Activated CD4-positive, alpha-beta T cell treated with anti-CD3 and anti-CD28 coated beads for 4 hours (primary cell): Measurements from ENCODE around the gene LRRC27.
"Not testable (repeated sequence)": the region's sequence is repeated elsewhere in the genome, so short reads cannot be mapped to it uniquely, and the experiment has no call there.

Experiments used
- DNase-seq, 2 donors: peaks; one replicate each; pipeline ENCODE4 v3.0.0-alpha.2; 2020

LRRC27 gene

DNA sequence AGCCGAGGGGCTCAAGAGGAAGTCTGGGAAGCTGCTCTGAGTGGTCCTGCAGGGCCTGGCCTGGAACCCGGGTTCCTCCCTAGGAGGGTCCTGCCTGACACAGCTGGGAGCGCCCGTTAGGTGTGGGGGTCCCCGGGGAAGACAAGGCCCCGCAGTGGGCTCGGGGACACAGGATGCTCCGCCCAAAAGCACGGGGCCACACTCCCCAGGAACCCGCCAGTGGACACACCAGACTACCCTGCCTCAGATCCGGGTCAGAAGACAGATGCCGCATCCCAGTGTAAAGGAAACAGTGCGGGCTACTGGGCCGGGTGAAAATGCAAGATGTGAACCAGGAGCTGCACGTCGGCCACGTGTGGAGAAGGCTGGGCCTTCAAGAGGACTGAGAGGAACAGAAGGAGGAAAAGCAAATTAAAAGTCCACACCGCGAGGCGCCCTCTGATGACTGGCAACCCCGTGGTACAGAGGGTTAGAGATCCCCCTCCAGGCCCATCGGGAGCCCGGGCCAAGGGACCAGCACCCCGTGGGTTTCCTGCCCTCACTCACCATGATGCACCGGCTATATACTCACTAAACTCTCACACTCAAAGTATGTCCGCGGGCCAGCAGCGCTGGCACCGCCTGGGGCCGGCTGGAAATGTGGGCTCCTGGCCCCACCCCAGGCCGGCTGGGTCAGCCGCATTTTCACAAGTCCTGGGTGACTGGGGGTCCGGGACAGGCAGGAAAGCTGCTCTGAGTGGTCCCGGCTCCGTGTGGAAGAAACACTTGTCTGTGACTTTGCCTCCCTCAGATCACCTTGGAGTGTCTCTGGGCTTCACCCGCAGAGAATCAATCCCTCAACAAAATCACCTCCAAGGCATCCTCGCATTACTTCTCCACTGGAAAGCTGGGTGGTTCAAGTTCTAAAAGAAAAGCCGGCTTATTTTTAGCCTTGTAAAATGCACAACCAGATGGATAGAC is 30.3 kb upstream of the LRRC27 start:
- DNase-seq: no peak

DNA sequence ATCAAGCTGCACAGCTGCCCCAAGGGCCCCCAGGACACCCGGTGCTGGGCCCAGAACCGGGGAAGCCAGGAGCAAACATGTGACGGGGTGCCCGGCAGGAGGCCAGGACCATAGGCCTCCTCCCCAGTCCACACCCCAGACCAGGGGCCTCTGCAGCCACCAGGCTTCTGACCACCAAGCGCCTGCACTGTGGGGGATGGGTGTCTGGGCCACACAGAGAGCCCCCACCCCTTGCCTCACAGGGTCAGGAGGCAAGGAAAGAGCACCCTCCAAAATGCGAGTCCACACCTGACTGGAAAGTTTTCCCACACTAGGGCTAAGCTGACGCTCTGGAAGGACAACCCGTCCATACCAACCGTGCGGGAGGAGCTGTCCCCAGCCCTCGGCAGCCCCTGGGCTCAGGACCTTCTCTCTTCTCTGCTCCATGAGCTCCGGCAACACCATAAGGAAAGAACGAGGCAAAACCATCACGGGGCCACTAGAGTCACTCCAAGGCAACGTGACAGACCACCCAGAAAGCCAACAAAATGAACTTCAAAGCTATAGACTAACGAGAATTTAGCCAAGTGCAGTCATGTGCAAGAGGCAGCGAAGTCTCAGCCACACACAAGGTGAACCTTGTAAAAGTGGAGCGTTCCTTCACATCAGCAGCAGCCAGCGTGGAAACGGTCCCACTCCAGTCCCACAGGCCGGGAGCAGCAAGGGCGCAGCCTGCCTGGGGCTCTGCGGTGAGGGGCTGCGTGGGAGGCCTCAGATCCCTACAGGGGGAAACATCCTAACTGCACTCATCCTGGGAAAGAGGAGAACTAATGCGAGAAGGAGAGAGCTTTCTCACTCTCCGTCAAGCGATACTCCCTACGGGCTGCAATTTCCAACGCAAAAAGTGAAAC is 29.3 kb upstream of the LRRC27 start:
- no peak for DNase-seq

- DNase-seq: no peak
Measured at GRCh38 chr10:132303361-132304115, 28.5 kb upstream of the LRRC27 start.

DNA sequence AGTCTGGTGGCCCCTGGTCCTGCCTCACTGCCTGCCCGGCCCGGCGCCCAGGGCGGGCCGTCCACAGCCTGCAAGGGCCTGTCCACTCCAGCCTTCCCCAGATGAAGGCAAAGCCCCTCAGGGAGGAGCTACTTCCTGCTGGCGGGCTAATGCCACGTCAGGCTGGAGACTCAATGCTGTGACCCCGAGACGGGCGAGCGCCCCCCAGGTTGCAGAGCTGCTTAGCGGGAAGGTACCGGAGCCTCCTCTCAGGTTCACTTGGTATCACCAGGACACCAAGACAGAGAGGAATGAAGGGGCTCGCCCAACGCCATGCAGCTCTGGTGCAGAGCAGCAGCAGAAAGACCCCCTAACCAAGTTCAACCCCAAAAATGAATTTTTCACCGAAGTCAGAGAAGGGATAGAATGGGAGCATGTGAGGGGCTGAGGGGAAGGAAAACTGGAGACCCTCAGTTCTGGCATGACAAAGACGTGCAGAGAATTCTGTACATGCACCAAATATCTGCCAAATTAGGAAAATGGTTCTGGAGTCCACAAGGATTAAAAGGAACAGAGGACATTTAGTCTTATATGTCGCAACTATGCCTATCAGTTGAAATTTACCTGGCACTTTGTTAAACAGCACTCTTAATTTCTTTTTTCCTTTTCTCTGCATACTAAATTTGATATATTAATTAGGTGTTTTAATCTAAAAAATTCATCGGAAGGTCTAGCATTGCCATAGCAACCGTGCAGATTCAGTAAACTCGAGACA is 27.1 kb upstream of the LRRC27 start:
- DNase-seq: no peak

DNA sequence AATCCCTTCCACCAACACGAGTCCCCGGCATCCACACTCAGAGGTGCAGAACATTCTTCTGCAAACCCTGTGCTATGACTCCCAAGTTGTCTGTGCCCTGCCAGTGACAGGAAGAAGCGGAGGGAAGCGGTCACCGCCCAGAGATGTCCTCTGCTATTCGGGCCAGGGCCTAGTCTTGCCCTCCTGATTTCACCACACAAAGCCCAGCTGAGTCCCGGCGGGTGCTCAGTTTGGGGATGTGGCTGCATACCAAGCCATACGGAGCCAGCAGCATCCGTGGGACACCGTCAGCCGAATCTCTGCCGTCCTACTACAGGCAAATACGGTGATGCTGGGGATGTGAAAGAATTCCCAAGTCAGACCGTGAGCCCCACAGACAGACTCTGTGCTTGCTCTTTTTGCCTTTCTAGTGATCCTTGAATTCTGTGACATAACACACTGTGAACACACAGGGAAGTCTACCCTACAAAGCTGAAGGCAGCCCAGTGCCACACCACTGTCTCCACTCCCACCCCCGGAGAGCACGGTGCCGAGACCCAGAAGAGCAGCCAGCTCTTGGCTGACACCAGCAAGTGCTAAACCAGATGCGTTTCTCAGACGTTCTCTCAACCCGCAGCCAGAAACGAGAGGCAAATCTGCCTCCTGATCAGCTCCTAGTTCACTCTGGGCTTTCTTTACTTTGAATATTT is 26.2 kb upstream of the LRRC27 start:
- no peak for DNase-seq

GRCh38 chr10:132306343-132306685 is 25.7 kb upstream of the LRRC27 start:
- DNase-seq: no peak

DNA sequence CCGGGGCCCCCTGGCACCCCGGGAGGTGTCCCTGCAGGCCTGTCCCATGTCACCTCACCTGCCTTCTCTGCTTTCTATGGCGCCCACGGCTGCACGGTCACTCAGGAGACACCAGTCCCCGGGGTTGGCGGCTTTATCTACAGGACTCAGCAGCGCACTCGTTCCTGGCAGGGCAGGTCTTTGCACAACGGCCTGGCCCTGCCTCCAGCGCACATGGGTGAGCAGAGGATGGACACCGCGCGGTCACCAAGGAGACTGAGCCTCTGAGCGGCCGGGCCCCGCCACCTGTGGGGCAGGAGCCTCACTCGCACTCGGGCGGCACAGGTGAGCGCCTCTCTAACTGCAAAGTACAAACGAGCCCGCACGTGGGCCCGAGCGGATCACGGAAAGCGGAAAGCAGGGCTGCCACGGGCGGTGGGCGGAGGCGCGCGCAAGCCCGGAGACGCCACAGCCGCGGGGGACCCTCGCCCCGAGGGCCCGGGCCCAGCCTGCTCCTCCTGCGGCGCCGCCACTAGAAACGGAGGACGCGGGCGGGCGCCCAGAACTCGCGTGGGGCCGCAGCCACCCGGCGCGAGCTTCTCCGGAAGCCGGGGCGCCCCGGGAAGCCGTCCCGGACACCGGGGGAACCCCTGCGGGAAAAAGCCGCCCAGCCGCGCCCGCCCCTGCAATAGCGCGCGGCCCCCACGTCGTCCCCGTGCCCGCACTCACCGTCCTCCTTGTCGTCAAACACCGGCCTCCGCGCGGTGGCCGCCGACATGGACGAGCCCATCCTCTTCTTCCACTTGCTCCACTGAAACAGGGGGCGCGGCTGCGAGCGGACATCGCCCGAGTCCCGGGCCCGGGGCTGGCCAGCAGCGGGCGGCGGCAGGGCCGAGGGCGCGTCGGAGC is 24.9 kb upstream of the LRRC27 start:
- peak; percentile 47 to 54 for DNase-seq

GRCh38 chr10:132307823-132308586 is 24.0 kb upstream of the LRRC27 start, which contains the start of gene STK32C:
Gene STK32C (minus strand): TSS chr10:132307950. CDS start chr10:132307833, 117 bp downstream.
- DNase-seq: peak; percentile 91 to 95

GRCh38 chr10:132308587-132309470 is 23.2 kb upstream of the LRRC27 start:
- no peak for DNase-seq

DNA sequence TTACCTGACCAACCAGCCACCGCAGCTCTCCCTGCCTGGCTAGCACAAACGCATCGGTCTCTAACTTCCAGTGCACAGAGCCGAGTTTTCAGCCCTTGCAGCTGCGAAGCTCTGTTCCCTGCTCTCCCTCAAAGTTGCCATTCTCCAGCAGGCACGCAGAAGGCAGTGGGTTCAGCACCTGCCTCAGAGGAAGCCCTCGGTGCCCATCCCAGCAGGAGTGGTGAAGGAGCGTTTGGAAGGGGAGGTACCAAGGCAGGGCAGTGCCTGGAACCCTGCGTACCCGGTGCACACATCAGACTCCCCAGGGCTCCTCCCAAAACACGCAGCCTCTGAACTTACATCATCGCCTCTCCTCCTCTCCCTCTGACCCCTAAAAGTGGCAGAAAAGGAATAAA is 22.5 kb upstream of the LRRC27 start:
- DNase-seq: no peak

DNA sequence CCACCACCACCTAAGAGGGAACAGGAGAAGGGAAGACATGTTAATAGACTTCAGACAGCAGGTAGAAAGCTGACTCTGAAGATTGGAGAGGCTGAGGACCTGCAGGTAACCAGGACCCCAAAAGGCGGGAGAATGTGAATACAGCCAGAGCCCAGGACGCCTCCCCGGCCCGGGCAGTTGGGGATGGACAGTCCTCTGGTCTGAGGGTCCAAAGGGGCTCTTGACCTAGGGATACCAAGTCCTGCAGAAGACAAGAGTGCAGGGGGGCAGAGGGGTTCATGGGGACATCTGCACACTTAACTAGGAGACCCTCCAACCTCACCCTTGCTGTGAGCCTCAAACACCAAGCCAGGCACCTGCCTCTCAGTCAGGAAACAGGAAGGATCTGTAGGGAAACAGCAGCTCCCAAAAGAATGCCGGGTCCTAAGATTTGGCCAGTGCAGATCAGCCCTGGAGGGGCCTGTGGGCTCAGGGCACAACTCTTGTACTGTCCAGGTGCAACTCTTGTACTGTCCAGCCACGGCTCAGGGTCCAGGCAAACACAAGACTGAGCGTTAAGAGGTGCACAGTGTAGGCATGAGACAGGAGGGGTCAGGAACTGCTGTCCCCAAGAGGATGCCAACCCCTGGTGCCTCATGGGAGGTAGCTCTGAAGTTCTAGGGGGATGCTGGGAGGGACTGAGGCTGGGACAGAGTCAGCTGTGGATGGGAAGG is 22.0 kb upstream of the LRRC27 start:
- no peak for DNase-seq

DNA sequence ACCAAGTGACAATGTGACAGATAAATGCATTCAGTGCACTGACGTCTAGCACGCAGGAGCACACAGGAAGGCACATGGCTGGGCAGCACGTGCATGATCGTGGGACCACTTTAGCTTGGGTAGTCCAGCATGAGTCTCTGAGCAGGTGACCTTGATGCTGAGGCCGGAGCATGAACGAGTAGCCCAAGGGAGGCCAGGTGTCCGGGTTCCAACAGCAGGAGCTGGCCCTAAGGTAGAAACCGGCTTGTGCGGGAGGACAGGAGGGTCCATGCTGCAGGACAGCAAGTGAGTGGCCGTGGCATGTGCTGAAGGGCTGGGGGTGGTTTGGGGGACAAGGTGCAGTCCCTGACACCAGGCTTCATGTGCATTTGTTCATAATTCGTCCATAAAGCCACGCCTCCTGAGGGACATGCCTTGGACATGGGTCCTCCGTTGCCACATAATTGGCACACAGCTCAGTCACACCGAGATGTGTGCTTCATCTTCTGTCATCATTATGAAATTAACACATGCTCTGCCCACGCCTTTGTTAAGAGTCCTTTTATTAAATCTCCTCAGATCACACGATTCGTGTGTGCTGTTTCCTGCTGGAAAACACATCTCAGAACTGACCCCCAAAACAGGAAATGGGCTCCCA is 21.2 kb upstream of the LRRC27 start:
- DNase-seq: no peak

- no peak for DNase-seq
Measured at GRCh38 chr10:132311338-132311939, 20.6 kb upstream of the LRRC27 start.

GRCh38 chr10:132313305-132313704 is 18.7 kb upstream of the LRRC27 start:
- DNase-seq: no peak

DNA sequence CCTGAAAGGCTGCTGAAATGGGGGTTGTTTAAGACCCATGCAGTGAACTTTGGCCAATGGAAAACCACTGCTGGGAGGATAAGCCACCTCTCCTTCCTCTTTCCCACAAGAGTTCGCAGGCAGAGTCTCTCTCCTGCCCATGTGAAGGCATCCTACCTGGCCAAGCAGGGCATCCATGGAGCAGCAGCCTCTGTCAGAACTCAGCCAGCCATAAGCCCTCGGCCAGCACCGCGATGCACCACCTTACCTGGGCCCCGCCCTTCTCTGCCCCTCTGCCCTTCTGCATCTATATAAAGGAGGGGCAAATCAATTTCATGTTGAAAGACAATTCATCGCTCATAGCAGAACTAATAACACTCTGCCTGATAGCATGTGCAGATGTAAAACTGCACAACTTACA is 18.1 kb upstream of the LRRC27 start:
- DNase-seq: no peak

GRCh38 chr10:132314336-132314735 is 17.7 kb upstream of the LRRC27 start:
- no peak for DNase-seq

- DNase-seq: not testable (repeated sequence)
Measured at GRCh38 chr10:132314881-132315280, 17.1 kb upstream of the LRRC27 start.
